Measurements from ENCODE around the gene GPR55. TPM values are rescaled to one million over a fixed set of nuclear protein-coding genes. Genes with fewer than 3 reads are reported as not detected.

GPR55 gene
- polyA plus RNA-seq, 1 donor = 0.63 TPM

- no peak overlapping the region for H3K27ac ChIP-seq (ENCODE audit: low read length)
- no peaks in the 10 kb centered on the region for H3K36me3 ChIP-seq (ENCODE audit: control insufficient read depth, insufficient read depth, low read length)
- WGBS (ENCODE audit: insufficient coverage, low lambda C conversion rate) = no CpG with 5 or more reads among the region's 1 CpG
- no peak overlapping the region for H3K4me3 ChIP-seq (ENCODE audit: low read length)
- H3K9me3 ChIP-seq (ENCODE audit: control insufficient read depth, low read depth, low read length) = peaks cover 6% of the 10 kb centered on the region
- DNase-seq = peak in 1 of 2 donors; percentile 55
- H3K27me3 ChIP-seq (ENCODE audit: control insufficient read depth, insufficient read depth, low read length) = peaks cover 18% of the 10 kb centered on the region
- peaks cover 5% of the 10 kb centered on the region for H3K4me1 ChIP-seq (ENCODE audit: control insufficient read depth, insufficient read depth, low read length)
Measured at GRCh38 chr2:230960026-230960425, 35.0 kb upstream of the GPR55 start.

- Histone ChIP-seq H3K36me3 (ENCODE audit: control insufficient read depth, insufficient read depth, low read length) (no peaks in the 10 kb centered on the region), H3K4me3 (ENCODE audit: low read length) (no peak overlapping the region), H3K27me3 (ENCODE audit: control insufficient read depth, insufficient read depth, low read length) (peaks cover 18% of the 10 kb centered on the region), H3K9me3 (ENCODE audit: control insufficient read depth, low read depth, low read length) (peaks cover 1% of the 10 kb centered on the region), H3K27ac (ENCODE audit: low read length) (no peak overlapping the region), H3K4me1 (ENCODE audit: control insufficient read depth, insufficient read depth, low read length) (peaks cover 5% of the 10 kb centered on the region)
- 0% methylated on average over 1 of the region's 8 CpGs for WGBS (ENCODE audit: insufficient coverage, low lambda C conversion rate)
- DNase-seq = peak in 1 of 2 donors; percentile 40
Measured at GRCh38 chr2:230958820-230959756, 34.0 kb upstream of the GPR55 start.

- H3K4me3 ChIP-seq (ENCODE audit: low read length) = peak overlapping the region; percentile 15
- no peaks in the 10 kb centered on the region for H3K9me3 ChIP-seq (ENCODE audit: control insufficient read depth, low read depth, low read length)
- no peaks in the 10 kb centered on the region for H3K36me3 ChIP-seq (ENCODE audit: control insufficient read depth, insufficient read depth, low read length)
- H3K27me3 ChIP-seq (ENCODE audit: control insufficient read depth, insufficient read depth, low read length) = peaks cover 22% of the 10 kb centered on the region
- no peak for DNase-seq
- H3K27ac ChIP-seq (ENCODE audit: low read length) = no peak overlapping the region
- H3K4me1 ChIP-seq (ENCODE audit: control insufficient read depth, insufficient read depth, low read length) = peaks cover 5% of the 10 kb centered on the region
Measured at GRCh38 chr2:230957756-230958391, 32.8 kb upstream of the GPR55 start.

- Histone ChIP-seq H3K4me3 (ENCODE audit: low read length) (peak overlapping the region; percentile 15), H3K36me3 (ENCODE audit: control insufficient read depth, insufficient read depth, low read length) (no peaks in the 10 kb centered on the region), H3K27me3 (ENCODE audit: control insufficient read depth, insufficient read depth, low read length) (peaks cover 22% of the 10 kb centered on the region), H3K27ac (ENCODE audit: low read length) (no peak overlapping the region), H3K9me3 (ENCODE audit: control insufficient read depth, low read depth, low read length) (no peaks in the 10 kb centered on the region), H3K4me1 (ENCODE audit: control insufficient read depth, insufficient read depth, low read length) (peaks cover 5% of the 10 kb centered on the region)
- 30% methylated on average over 4 of the region's 43 CpGs for WGBS (ENCODE audit: insufficient coverage, low lambda C conversion rate)
- DNase-seq = peak in 1 of 2 donors; percentile 51
Measured at GRCh38 chr2:230956827-230957755, 32.0 kb upstream of the GPR55 start.

GRCh38 chr2:230955163-230955737 lies 30.2 kb upstream of the GPR55 start:
- Histone ChIP-seq H3K9me3 (ENCODE audit: control insufficient read depth, low read depth, low read length) (no peaks in the 10 kb centered on the region), H3K4me1 (ENCODE audit: control insufficient read depth, insufficient read depth, low read length) (peaks cover 5% of the 10 kb centered on the region), H3K4me3 (ENCODE audit: low read length) (no peak overlapping the region), H3K27me3 (ENCODE audit: control insufficient read depth, insufficient read depth, low read length) (peaks cover 22% of the 10 kb centered on the region), H3K27ac (ENCODE audit: low read length) (no peak overlapping the region), H3K36me3 (ENCODE audit: control insufficient read depth, insufficient read depth, low read length) (no peaks in the 10 kb centered on the region)
- no peak for DNase-seq
- no CpG with 5 or more reads among the region's 1 CpG for WGBS (ENCODE audit: insufficient coverage, low lambda C conversion rate)

DNA sequence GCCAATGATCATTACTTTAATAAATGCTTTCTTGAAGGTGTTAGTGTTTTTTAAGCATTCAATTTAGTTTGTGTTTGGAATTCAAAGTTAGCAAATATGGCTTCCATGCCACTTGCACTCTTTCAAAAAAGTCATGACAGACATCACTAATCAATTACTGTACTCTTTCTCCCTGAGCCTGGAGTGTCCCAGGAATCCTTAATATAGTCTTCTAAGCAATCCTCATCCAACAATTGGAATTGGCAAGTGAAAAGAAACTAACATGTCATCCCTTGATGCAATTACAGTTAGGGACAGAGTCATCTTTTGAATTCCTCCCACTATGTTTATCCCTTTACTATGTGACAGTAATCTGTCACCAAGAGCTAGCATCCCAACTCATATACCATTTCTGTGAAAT lies 29.7 kb upstream of the GPR55 start:
- Histone ChIP-seq H3K36me3 (ENCODE audit: control insufficient read depth, insufficient read depth, low read length) (no peaks in the 10 kb centered on the region), H3K27ac (ENCODE audit: low read length) (no peak overlapping the region), H3K27me3 (ENCODE audit: control insufficient read depth, insufficient read depth, low read length) (peaks cover 22% of the 10 kb centered on the region), H3K4me3 (ENCODE audit: low read length) (no peak overlapping the region), H3K4me1 (ENCODE audit: control insufficient read depth, insufficient read depth, low read length) (peaks cover 2% of the 10 kb centered on the region), H3K9me3 (ENCODE audit: control insufficient read depth, low read depth, low read length) (no peaks in the 10 kb centered on the region)
- DNase-seq = no peak

DNA sequence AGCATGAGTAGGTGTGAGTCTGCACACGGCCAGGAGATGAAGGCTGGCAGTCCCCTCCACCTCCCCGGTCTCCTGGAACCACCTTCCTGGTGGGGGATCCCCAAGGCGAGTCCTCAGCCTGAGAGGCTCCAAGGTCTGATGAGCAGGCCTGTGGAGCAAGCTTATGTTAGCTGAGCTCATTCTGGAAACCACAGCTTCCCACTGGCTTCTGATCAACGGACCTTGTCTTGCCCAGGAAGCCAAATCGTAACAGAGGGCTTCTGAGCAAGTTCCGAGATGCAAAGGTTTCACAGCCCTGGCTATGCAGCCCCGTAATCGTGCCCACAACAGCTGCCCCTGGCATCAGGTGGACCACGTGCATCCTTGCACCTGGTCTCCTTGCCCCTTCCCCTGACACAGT lies 28.8 kb upstream of the GPR55 start:
- no peak for DNase-seq
- Histone ChIP-seq H3K4me3 (ENCODE audit: low read length) (no peak overlapping the region), H3K27ac (ENCODE audit: low read length) (no peak overlapping the region), H3K36me3 (ENCODE audit: control insufficient read depth, insufficient read depth, low read length) (no peaks in the 10 kb centered on the region), H3K4me1 (ENCODE audit: control insufficient read depth, insufficient read depth, low read length) (peaks cover 2% of the 10 kb centered on the region), H3K27me3 (ENCODE audit: control insufficient read depth, insufficient read depth, low read length) (peaks cover 22% of the 10 kb centered on the region), H3K9me3 (ENCODE audit: control insufficient read depth, low read depth, low read length) (no peaks in the 10 kb centered on the region)
- WGBS (ENCODE audit: insufficient coverage, low lambda C conversion rate) = no CpG with 5 or more reads among the region's 9 CpGs

GRCh38 chr2:230952226-230952956 lies 27.3 kb upstream of the GPR55 start:
- DNase-seq = no peak
- peaks cover 20% of the 10 kb centered on the region for H3K27me3 ChIP-seq (ENCODE audit: control insufficient read depth, insufficient read depth, low read length)
- no peak overlapping the region for H3K27ac ChIP-seq (ENCODE audit: low read length)
- peaks cover 2% of the 10 kb centered on the region for H3K4me1 ChIP-seq (ENCODE audit: control insufficient read depth, insufficient read depth, low read length)
- WGBS (ENCODE audit: insufficient coverage, low lambda C conversion rate) = no CpG with 5 or more reads among the region's 10 CpGs
- no peaks in the 10 kb centered on the region for H3K9me3 ChIP-seq (ENCODE audit: control insufficient read depth, low read depth, low read length)
- no peak overlapping the region for H3K4me3 ChIP-seq (ENCODE audit: low read length)
- H3K36me3 ChIP-seq (ENCODE audit: control insufficient read depth, insufficient read depth, low read length) = no peaks in the 10 kb centered on the region

DNA sequence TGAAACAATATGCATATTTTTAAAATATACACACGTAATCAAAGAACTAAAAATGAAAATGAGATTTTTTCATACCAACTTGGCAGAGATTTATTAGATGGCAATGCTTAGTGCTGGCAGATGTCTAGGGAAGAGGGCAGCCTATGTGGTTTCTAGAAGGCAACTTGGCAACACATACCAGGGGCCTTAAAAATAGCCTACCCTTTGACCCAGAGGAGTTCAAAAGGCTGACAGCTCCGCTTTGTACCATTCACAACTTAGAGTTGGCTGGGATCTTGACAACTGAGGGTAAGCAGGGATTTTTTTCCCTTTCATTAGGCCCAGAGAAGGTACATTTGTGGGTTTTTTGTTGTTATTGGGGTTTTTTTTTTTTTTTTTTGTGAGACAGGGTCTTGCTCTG lies 26.4 kb upstream of the GPR55 start:
- no peak for DNase-seq
- H3K9me3 ChIP-seq (ENCODE audit: control insufficient read depth, low read depth, low read length) = no peaks in the 10 kb centered on the region

More for the DNA sequence above, 26.4 kb upstream of the GPR55 start:
- Histone ChIP-seq H3K27me3 (ENCODE audit: control insufficient read depth, insufficient read depth, low read length) (peaks cover 10% of the 10 kb centered on the region), H3K36me3 (ENCODE audit: control insufficient read depth, insufficient read depth, low read length) (no peaks in the 10 kb centered on the region), H3K4me3 (ENCODE audit: low read length) (no peak overlapping the region), H3K4me1 (ENCODE audit: control insufficient read depth, insufficient read depth, low read length) (peaks cover 2% of the 10 kb centered on the region), H3K27ac (ENCODE audit: low read length) (no peak overlapping the region)
- no CpG with 5 or more reads among the region's 2 CpGs for WGBS (ENCODE audit: insufficient coverage, low lambda C conversion rate)
